ENCODE measurements around the gene SLC9A1. TPM values are rescaled to one million over a fixed set of nuclear protein-coding genes. Genes with fewer than 3 reads are reported as not detected.
A peak's percentile ranks its signal among the peaks of the same experiment; 100 is the strongest.

SLC9A1 gene
- total and polyA plus RNA-seq, 8 donors = 16.3 to 132 (median 27.9) TPM

DNA sequence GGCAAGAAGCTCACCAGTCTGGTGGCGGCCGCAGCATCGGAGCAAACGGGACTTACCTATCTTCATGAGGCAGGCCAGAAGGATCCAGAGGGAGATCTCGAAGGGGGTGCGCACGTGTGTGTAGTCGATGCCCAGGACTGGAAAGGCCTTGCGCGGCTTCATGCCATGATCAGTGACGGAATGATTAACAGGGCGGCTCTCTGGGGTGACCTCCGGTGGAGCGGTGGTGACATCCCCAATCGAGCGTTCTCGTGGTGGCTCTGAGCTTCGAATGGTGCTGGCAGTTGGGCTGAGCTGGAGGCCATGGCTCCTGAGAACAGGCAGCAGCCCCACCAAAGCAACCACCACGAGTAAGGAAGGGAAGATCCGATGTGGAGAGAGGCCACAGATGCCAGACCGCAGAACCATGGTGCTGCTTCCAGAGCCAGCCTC lies 982 bp downstream of the SLC9A1 start:
- peak overlapping the region; percentile 93 to 95 (median 93) for H3K27ac ChIP-seq
- H3K4me3 ChIP-seq = peak overlapping the region; percentile 66 to 88 (median 74)
- DNase-seq = no peak
- intact Hi-C loops (cut with DNase I; ENCODE audit: low total_unique reads) = no loop called here
- no peaks in the 10 kb centered on the region for H3K27me3 ChIP-seq
- peaks cover 50 to 65% (median 64%) of the 10 kb centered on the region in 4 donors for H3K4me1 ChIP-seq
- H3K36me3 ChIP-seq = peaks cover 0 to 8% (median 0%) of the 10 kb centered on the region in 4 donors
- 39 to 72% (median 56%) methylated on average over 13 to 21 of the region's 21 CpGs for WGBS, 5 donors
- TF ChIP-seq POLR2A (IDR thresholded peaks at IDR 0.05) (no peak), EP300 (IDR thresholded peaks at IDR 0.05) (no peak), POLR2AphosphoS5 (IDR thresholded peaks at IDR 0.05) (no peak)
- TF ChIP-seq, protein P1, sequence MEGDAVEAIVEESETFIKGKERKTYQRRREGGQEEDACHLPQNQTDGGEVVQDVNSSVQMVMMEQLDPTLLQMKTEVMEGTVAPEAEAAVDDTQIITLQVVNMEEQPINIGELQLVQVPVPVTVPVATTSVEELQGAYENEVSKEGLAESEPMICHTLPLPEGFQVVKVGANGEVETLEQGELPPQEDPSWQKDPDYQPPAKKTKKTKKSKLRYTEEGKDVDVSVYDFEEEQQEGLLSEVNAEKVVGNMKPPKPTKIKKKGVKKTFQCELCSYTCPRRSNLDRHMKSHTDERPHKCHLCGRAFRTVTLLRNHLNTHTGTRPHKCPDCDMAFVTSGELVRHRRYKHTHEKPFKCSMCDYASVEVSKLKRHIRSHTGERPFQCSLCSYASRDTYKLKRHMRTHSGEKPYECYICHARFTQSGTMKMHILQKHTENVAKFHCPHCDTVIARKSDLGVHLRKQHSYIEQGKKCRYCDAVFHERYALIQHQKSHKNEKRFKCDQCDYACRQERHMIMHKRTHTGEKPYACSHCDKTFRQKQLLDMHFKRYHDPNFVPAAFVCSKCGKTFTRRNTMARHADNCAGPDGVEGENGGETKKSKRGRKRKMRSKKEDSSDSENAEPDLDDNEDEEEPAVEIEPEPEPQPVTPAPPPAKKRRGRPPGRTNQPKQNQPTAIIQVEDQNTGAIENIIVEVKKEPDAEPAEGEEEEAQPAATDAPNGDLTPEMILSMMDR (IDR thresholded peaks at IDR 0.05) = no peak
- H3K9me3 ChIP-seq = no peaks in the 10 kb centered on the region

DNA sequence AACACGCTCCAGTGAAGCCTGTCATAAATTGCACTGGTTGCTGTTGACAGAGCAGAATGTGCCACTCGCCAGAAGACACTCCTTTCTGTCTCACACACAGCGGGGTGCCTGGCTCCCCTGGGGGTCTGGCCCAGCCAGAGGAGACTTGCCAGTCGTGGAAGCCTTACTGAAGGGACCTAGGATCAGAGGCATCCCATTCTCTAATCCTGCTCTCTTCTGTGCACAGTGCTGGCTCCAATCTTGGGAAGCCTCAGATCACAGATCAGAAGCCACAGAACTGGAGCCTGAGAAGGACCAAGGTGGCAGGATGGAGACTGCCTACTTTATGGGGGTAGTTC lies 1.4 kb downstream of the SLC9A1 start:
- DNase-seq = no peak

DNA sequence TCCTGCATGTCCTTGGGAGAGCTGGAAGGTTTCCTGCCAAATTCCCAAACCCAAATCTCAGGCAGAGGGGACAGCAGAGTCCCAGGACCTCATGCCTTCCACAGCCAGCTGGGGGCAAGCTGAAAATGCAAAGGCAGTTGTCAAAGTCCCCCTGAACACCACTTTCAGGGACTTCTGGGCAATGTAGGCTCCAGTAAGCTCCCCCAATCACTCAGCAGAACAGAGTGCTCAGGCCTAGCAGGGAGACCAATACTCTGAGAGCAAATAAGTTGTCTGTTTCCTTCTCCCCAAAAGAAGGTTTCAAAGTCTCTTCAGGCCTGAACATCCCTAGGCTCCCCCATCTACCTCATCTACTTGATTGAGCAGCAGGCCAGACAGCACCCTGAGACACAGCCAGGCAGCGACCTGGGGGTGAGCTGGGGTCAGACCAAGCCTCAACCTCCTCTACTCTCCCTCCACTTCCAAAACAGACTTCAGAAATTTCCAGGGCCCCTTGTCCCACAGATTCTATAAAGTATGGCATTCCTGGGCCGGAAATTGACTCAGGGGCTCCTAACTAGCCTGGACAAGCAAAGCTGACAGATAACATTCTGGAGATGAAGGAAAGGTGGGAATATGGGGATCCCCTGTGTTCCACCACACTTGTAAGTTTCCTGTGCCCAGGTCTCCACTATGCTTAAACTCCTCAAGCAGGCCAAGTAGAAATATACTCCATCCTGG lies 1.9 kb downstream of the SLC9A1 start:
- H3K36me3 ChIP-seq = peaks cover 0 to 12% (median 0%) of the 10 kb centered on the region in 4 donors
- WGBS, 5 donors = 19 to 51% (median 41%) methylated on average over 2 of the region's 2 CpGs
- peak overlapping the region; percentile 93 to 95 (median 93) for H3K27ac ChIP-seq
- H3K9me3 ChIP-seq = no peaks in the 10 kb centered on the region
- intact Hi-C loops (cut with DNase I; ENCODE audit: low total_unique reads) = no loop called here
- peak overlapping the region; percentile 66 to 88 (median 74) for H3K4me3 ChIP-seq
- no peaks in the 10 kb centered on the region for H3K27me3 ChIP-seq
- TF ChIP-seq, protein P1 (IDR thresholded peaks at IDR 0.05) = no peak
- no peak for TF ChIP-seq EP300 (IDR thresholded peaks at IDR 0.05)
- no peak for TF ChIP-seq POLR2AphosphoS5 (IDR thresholded peaks at IDR 0.05)
- TF ChIP-seq POLR2A (IDR thresholded peaks at IDR 0.05) = no peak
- H3K4me1 ChIP-seq = peaks cover 50 to 75% (median 71%) of the 10 kb centered on the region in 4 donors
- DNase-seq = no peak

More for the DNA sequence above, 1.4 kb downstream of the SLC9A1 start:
- Histone ChIP-seq H3K9me3 (no peaks in the 10 kb centered on the region), H3K27ac (peak overlapping the region; percentile 93 to 95 (median 93)), H3K36me3 (peaks cover 0 to 12% (median 0%) of the 10 kb centered on the region in 4 donors), H3K4me3 (peak overlapping the region; percentile 66 to 88 (median 74)), H3K4me1 (peaks cover 50 to 70% (median 68%) of the 10 kb centered on the region in 4 donors), H3K27me3 (no peaks in the 10 kb centered on the region)
- 9 to 32% (median 13%) methylated on average over 4 of the region's 4 CpGs for WGBS, 5 donors
- TF ChIP-seq POLR2A (IDR thresholded peaks at IDR 0.05) (no peak), EP300 (IDR thresholded peaks at IDR 0.05) (no peak), POLR2AphosphoS5 (IDR thresholded peaks at IDR 0.05) (no peak)
- TF ChIP-seq, protein P1 (IDR thresholded peaks at IDR 0.05) = no peak
- intact Hi-C loops (cut with DNase I; ENCODE audit: low total_unique reads) = no loop called here

DNA sequence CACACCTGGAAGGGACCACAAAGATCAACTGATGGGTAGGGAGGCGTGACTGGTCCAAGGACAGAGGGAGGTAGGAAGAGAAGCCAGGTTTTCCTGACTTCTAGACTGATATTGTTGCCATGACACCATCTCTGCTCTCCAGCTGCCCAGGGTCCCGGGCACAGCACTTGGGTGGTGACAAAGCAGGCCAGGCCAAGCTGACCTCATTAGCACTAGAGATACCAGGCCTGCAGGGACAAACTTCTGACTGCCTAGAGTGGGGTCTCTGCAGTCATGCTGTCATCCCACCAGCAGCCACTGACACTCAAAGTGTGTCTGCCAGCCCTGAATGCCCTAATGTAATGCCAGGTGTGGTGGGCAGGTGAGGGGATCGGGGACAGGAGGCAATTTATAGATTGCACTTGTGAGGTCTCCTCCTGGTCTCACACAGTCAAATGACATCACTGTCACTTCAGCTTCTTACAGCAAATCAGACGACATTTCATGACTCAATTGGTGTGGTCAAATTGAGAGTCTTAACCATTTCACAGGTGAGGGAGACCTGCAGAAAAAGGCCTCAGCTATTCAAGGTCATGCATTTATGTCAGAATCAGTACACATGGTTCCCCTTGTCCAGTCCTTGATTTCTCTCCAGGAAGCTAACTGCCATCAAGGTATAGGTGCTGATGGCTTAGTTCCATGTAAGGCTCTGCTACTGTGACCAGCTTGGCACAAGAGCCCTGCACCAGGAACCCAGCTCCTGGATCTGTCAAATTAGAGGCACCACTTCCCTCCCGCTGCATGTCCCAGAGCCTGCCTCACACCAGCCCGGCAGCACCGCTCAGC lies 2.7 kb downstream of the SLC9A1 start:
- H3K4me3 ChIP-seq = peak overlapping the region; percentile 66 to 88 (median 74)
- DNase-seq = peak in 1 of 2 donors; percentile 35
- H3K9me3 ChIP-seq = no peaks in the 10 kb centered on the region
- H3K27me3 ChIP-seq = no peaks in the 10 kb centered on the region
- H3K27ac ChIP-seq = peak overlapping the region; percentile 93 to 95 (median 93)
- TF ChIP-seq POLR2AphosphoS5 (IDR thresholded peaks at IDR 0.05) (no peak), EP300 (IDR thresholded peaks at IDR 0.05) (no peak), POLR2A (IDR thresholded peaks at IDR 0.05) (no peak)
- TF ChIP-seq, protein P1 (IDR thresholded peaks at IDR 0.05) = no peak
- peaks cover 50 to 83% (median 72%) of the 10 kb centered on the region in 4 donors for H3K4me1 ChIP-seq
- intact Hi-C loops (cut with DNase I; ENCODE audit: low total_unique reads) = no loop called here
- H3K36me3 ChIP-seq = peaks cover 0 to 12% (median 0%) of the 10 kb centered on the region in 4 donors
- WGBS, 5 donors = 28 to 54% (median 35%) methylated on average over 7 of the region's 7 CpGs
